GM12878 (cell line): ENCODE measurements around the gene SLC24A4. TPM values are rescaled to one million over a fixed set of nuclear protein-coding genes. Genes with fewer than 3 reads are reported as not detected.

Experiments
- ATAC-seq: fragments of 200-7000 bp; cut with Tn5 transposase; 3 replicates; pipeline ENCODE4 v1.9.1; 2020; ENCODE audit warnings: mild to moderate bottlenecking, moderate library complexity
- BruUV-seq: library from RNA; stranded (reverse); fragments of 400-500 nt; replicated peaks from 2 replicates; lab custom pipeline; 2021; lab: Mats Ljungman, UMichigan
- CTCF ChIA-PET: fragments of 300-600 bp; sonication (Branson Sonifier 250); formaldehyde crosslinking; extraction: SDS; loops from one replicate; lab custom pipeline; 2021; ENCODE audit warnings: inconsistent platforms; lab: Yijun Ruan, JAX
- POLR2A ChIA-PET: fragments of 350-600 bp; formaldehyde crosslinking; extraction: SDS; loops from one replicate; lab custom pipeline; 2021; ENCODE audit warnings: inconsistent platforms; lab: Charles Lee
- RAD21 ChIA-PET: fragments of 300-600 bp; sonication (Branson Sonifier 250); formaldehyde crosslinking; loops from one replicate; lab custom pipeline; 2023; ENCODE audit warnings: antibody characterized with exemption; ENCODE audit not compliant: unreplicated experiment; lab: Charles Lee
- SMC1A ChIA-PET: fragments of 300-600 bp; sonication (Branson Sonifier 250); formaldehyde crosslinking; loops from one replicate; lab custom pipeline; 2023; ENCODE audit not compliant: unreplicated experiment, uncharacterized antibody; lab: Charles Lee
- DNase-seq: peaks from one replicate; pipeline ENCODE4 v3.0.0-alpha.2; 2011; ENCODE audit warnings: low read depth, low spot score
- FAIRE-seq: peaks from 3 replicates; lab custom pipeline; 2011; peaks lifted over from hg19 to GRCh38; lab: Jason Lieb, UNC
- H2AFZ ChIP-seq: 2 replicates; pipeline ENCODE4 v1.6.0; 2011; ENCODE audit warnings: low read depth, low read length, control low read depth; ENCODE audit not compliant: control insufficient read depth
- H3K27ac ChIP-seq: 2 replicates; pipeline ENCODE4 v1.5.1; 2011; ENCODE audit warnings: control low read depth; ENCODE audit not compliant: control insufficient read depth, insufficient read depth
- H3K27me3 ChIP-seq, 2 experiments: replicated peaks in 1 of 2; 2 replicates each; pipeline versions ENCODE4 v1.6.0 to v1.6.1; 2011; ENCODE audit warnings: low read length in 1 of 2; ENCODE audit not compliant: control insufficient read depth in 2 of 2, insufficient read depth in 2 of 2
- H3K36me3 ChIP-seq, 2 experiments: 2 replicates each; pipeline ENCODE4 v1.5.1; 2011; ENCODE audit warnings: low read length in 1 of 2; ENCODE audit not compliant: control insufficient read depth in 2 of 2, insufficient read depth in 2 of 2
- H3K4me1 ChIP-seq: 2 replicates; pipeline ENCODE4 v1.6.1; 2011; ENCODE audit warnings: mild to moderate bottlenecking, low read length, moderate library complexity, mixed read lengths; ENCODE audit not compliant: control insufficient read depth, insufficient read depth
- H3K4me2 ChIP-seq: 2 replicates; pipeline ENCODE4 v1.6.0; 2011; ENCODE audit warnings: control low read depth; ENCODE audit not compliant: control insufficient read depth, insufficient read depth
- H3K4me3 ChIP-seq: fragments of 200-600 bp; sonication (generic); 2 replicates; pipeline ENCODE4 v1.5.1; 2016
- H3K79me2 ChIP-seq: 2 replicates; pipeline ENCODE4 v1.6.0; 2011; ENCODE audit warnings: low read length; ENCODE audit not compliant: control insufficient read depth, insufficient read depth
- H3K9ac ChIP-seq: 2 replicates; pipeline ENCODE4 v1.8.0; 2011; ENCODE audit warnings: low read length, control low read depth, mixed read lengths; ENCODE audit not compliant: control insufficient read depth, insufficient read depth
- H3K9me3 ChIP-seq: replicated peaks from 3 replicates; pipeline ENCODE4 v1.5.1; 2011; ENCODE audit warnings: mild to moderate bottlenecking, low read length; ENCODE audit not compliant: control insufficient read depth, insufficient read depth
- H4K20me1 ChIP-seq: 2 replicates; pipeline ENCODE4 v1.6.0; 2011; ENCODE audit not compliant: control insufficient read depth, insufficient read depth
- GATAD2B ChIP-seq: fragments of 450-650 bp; conservative IDR thresholded peaks from 2 replicates; pipeline ENCODE4 v1.6.1; 2017; ENCODE audit warnings: low read depth, mild to moderate bottlenecking, moderate library complexity
- IKZF1 ChIP-seq: fragments of 450-650 bp; conservative IDR thresholded peaks from 2 replicates; pipeline ENCODE4 v1.6.1; 2017; ENCODE audit warnings: antibody characterized with exemption, mild to moderate bottlenecking
- MEF2A ChIP-seq: IDR thresholded peaks from 2 replicates; pipeline ENCODE4 v1.6.1; 2011; ENCODE audit warnings: low read depth, mild to moderate bottlenecking, low read length, moderate library complexity; ENCODE audit not compliant: insufficient read depth
- MXI1 ChIP-seq: fragments of 150-350 bp; IDR thresholded peaks from 2 replicates; pipeline ENCODE4 v1.6.1; 2011; ENCODE audit warnings: low read depth, mild to moderate bottlenecking, inconsistent platforms, low read length, improper control_type of control experiment
- NR2C1 ChIP-seq: fragments of 450-650 bp; IDR thresholded peaks from 2 replicates; pipeline ENCODE4 v1.6.1; 2017; ENCODE audit warnings: antibody characterized with exemption, mild to moderate bottlenecking, moderate library complexity
- POLR2AphosphoS5 ChIP-seq: IDR thresholded peaks from 2 replicates; pipeline ENCODE4 v1.6.1; 2011; ENCODE audit warnings: mild to moderate bottlenecking, low read length, inconsistent platforms
- SIX5 ChIP-seq: IDR thresholded peaks from 2 replicates; pipeline ENCODE4 v1.6.1; 2011; ENCODE audit warnings: mild to moderate bottlenecking, low read depth, low read length, moderate library complexity; ENCODE audit not compliant: severe bottlenecking
- ZBED1 ChIP-seq: IDR thresholded peaks from 2 replicates; pipeline ENCODE4 v1.6.1; 2016; ENCODE audit warnings: borderline replicate concordance
- WGBS: methylation state at CpG from one replicate; pipeline ENCODE4 v1.1.6; 2016; ENCODE audit warnings: low lambda C conversion rate; ENCODE audit not compliant: insufficient replicate concordance, insufficient coverage; ENCODE audit errors: missing lambda C conversion rate; 5-methylcytosine and 5-hydroxymethylcytosine counted together
- in situ Hi-C: fragments of 300-500 bp; cut with MboI; formaldehyde crosslinking; loops from 9 replicates; pipeline ENCODE4 v1.14.3; 2018; ENCODE audit warnings: mixed read lengths
- intact Hi-C: fragments of 100-400 bp; cut with micrococcal nuclease; formaldehyde crosslinking; loops from one replicate; pipeline ENCODE4 v1.14.2; 2022; ENCODE audit not compliant: unreplicated experiment
- polyA plus RNA-seq, 11 experiments: library from polyadenylated mRNA; depleted of rRNA in 4 of 11; unstranded in 6 of 11; stranded (reverse) in 5 of 11; fragments of >200 nt; fragmentation: Nextera tagmentation in 4 of 11; fragmentation: Illumina TruSeq in 1 of 11; extraction: Ambion mirVana in 4 of 11; extraction: Trizol in 1 of 11; gene quantifications; 1 replicate in 1 of 11; 2 replicates in 10 of 11; pipeline versions ENCODE4 v1.2.1 to v1.2.3, GENCODE V29; 2011 to 2016; ENCODE audit warnings: inconsistent platforms in 2 of 11, missing spikeins in 2 of 11, low read depth in 1 of 11
- total RNA-seq, 4 experiments: library from RNA; depleted of rRNA in 3 of 4; stranded (reverse); fragments of >200 nt in 3 of 4; fragmentation: Illumina TruSeq in 1 of 4; extraction: Trizol in 1 of 4; gene quantifications; 2 replicates each; pipeline versions ENCODE4 v1.2.1 to v1.2.3, GENCODE V29; 2013 to 2021
- TF ChIP-seq, protein P1 (sequence below): fragments of 450-650 bp; IDR thresholded peaks from 2 replicates; pipeline ENCODE4 v1.6.1; 2017; ENCODE audit warnings: mild to moderate bottlenecking

Gene SLC24A4
- total and polyA plus RNA-seq, 10 of the 15 experiments (the other 5 are each of a cell fraction or from before 2014, with no cell fraction given), result under 0.01 to 0.46 (median 0.04) TPM; not detected in 5

DNA sequence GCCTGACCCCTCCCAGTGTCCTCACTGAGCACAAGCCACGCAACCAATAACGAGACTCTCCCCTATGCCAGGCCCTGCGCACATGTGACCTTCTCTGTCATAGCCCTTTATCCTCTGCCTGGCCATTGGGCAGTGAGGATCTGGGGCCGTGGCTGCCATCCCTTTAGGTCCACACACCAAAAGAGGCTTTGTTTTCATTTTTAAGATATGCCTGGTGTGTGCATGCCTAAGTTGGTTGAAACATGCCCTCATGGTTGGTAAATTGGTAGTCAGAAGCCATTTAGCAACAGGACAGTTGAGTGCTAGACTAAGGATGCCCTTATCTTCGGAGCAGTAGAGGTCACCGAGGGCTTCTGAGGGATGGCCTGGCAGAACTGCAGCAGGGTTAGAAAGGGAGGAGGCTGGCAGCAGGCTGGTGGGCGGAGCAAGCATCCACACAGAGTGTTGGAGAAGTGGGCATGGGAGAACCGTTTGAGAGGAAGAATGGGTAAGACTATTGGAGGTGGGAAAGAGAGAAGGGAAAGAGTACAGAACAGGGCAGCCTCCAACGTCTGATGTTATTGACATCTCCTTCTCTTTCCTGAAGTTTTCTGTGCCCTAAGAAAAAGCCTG is 75.1 kb downstream of the SLC24A4 start (continued):
- no peak for TF ChIP-seq MEF2A
- no peak for TF ChIP-seq MXI1
- TF ChIP-seq, all 136 proteins: peak for 0

DNA sequence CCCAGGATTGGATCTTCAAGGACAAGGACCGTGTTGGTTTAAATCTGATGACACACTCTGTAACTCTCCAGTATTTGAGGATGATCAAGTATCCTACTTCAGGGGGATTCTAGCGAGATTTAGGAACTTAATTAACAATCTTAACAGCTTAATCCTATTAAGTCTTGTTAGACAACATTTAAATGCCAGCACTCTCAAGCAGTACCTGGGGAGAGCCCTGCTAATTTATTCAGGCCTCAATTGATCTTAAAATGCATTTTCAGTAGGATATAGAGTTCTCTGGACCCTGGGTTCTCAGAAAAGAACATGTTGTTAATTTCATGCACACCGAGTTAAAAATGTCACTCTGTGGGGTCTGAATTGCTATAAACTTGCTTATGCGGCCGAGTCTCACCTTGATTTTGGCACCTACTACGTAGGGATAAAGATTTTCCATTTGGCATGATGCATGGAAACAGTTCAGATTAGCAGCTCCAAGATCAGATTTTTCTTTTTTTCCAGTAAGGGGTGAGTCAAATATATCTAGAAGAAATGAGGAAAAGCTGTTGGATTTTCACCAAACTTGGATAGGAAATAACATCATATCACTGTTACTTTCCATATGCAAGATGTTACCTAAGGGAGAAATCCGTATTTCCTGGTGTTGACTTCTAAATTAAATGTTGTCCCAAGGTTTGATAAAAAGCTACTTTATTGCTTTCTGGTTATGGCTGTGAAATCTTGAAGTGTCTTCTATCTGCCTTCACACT is 76.1 kb downstream of the SLC24A4 start:
- POLR2A ChIA-PET, result interaction anchor here (0.6 to 1.2 kb wide), 2 partner anchors 41 to 99 kb away, joined by 3 to 4 read pairs; no protein-coding TSS in a partner anchor
- ATAC-seq (no peak), DNase-seq (no peak), FAIRE-seq (no peak)
- Histone ChIP-seq H2AFZ (no peak overlapping the region), H3K4me2 (no peak overlapping the region), H4K20me1 (no peaks in the 10 kb centered on the region), H3K4me1 (peaks cover 22% of the 10 kb centered on the region), H3K27ac (no peak overlapping the region), H3K4me3 (no peak overlapping the region), H3K9ac (no peak overlapping the region), H3K79me2 (no peaks in the 10 kb centered on the region), H3K36me3 (no peaks in the 10 kb centered on the region), H3K27me3 (no peaks in the 10 kb centered on the region), H3K9me3 (peaks cover 5% of the 10 kb centered on the region; the same call in 1 of the 3 replicates)
- CTCF ChIA-PET, result interaction anchor here (0.6 kb wide), 1 partner anchor 232 kb away, joined by 3 read pairs; no protein-coding TSS in a partner anchor
- 71% methylated on average over 7 of the region's 7 CpGs for WGBS
- BruUV-seq, result no TSS peak
- intact Hi-C loops, result no loop called here
- SMC1A ChIA-PET, result interaction anchor here (0.6 kb wide), 1 partner anchor 396 kb away, joined by 3 read pairs; no protein-coding TSS in a partner anchor
- RAD21 ChIA-PET, result interaction anchor here (0.5 kb wide), 1 partner anchor 259 kb away, joined by 3 read pairs; no protein-coding TSS in a partner anchor
- in situ Hi-C loops, result no loop called here
- TF ChIP-seq GATAD2B, result no peak
- no peak for TF ChIP-seq SIX5
- no peak for TF ChIP-seq ZBED1
- no peak for TF ChIP-seq NR2C1
- TF ChIP-seq IKZF1, result no peak
- TF ChIP-seq, protein P1, sequence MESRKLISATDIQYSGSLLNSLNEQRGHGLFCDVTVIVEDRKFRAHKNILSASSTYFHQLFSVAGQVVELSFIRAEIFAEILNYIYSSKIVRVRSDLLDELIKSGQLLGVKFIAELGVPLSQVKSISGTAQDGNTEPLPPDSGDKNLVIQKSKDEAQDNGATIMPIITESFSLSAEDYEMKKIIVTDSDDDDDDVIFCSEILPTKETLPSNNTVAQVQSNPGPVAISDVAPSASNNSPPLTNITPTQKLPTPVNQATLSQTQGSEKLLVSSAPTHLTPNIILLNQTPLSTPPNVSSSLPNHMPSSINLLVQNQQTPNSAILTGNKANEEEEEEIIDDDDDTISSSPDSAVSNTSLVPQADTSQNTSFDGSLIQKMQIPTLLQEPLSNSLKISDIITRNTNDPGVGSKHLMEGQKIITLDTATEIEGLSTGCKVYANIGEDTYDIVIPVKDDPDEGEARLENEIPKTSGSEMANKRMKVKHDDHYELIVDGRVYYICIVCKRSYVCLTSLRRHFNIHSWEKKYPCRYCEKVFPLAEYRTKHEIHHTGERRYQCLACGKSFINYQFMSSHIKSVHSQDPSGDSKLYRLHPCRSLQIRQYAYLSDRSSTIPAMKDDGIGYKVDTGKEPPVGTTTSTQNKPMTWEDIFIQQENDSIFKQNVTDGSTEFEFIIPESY, result no peak
- no peak for TF ChIP-seq POLR2AphosphoS5
